HepG2 (cell line): Measurements from ENCODE around the gene CDC20B. TPM values are rescaled to one million over a fixed set of nuclear protein-coding genes. Genes with fewer than 3 reads are reported as not detected.

Experiments
- ATAC-seq: fragments of 200-7000 bp; cut with Tn5 transposase; 3 replicates; pipeline ENCODE4 v1.9.1; 2020; ENCODE audit warnings: mild to moderate bottlenecking, moderate library complexity
- BruUV-seq: library from RNA; stranded (reverse); fragments of 400-500 nt; replicated peaks from 2 replicates; lab custom pipeline; 2021; lab: Mats Ljungman, UMichigan
- CTCF ChIA-PET: fragments of 300-600 bp; formaldehyde crosslinking; extraction: SDS; loops from one replicate; lab custom pipeline; 2021; ENCODE audit warnings: low total read pairs, inconsistent platforms, low intra/inter-chr PET ratio; lab: Yijun Ruan, JAX
- POLR2A ChIA-PET: fragments of 350-600 bp; sonication (Branson Sonifier 250); formaldehyde crosslinking; loops from one replicate; lab custom pipeline; 2020; ENCODE audit warnings: antibody characterized with exemption, inconsistent platforms; lab: Yijun Ruan, JAX
- DNase-seq: peaks from one replicate; pipeline ENCODE4 v3.0.0-alpha.2; 2015; ENCODE audit warnings: low spot score
- FAIRE-seq: peaks from 3 replicates; lab custom pipeline; 2011; peaks lifted over from hg19 to GRCh38; lab: Jason Lieb, UNC
- H2AFZ ChIP-seq: one replicate; pipeline ENCODE4 v1.6.1; 2011; ENCODE audit warnings: low read length, inconsistent platforms
- H3K27ac ChIP-seq: fragments of 300-600 bp; 3 replicates; pipeline ENCODE4 v1.8.0; 2011; ENCODE audit warnings: mixed run types, mild to moderate bottlenecking, mixed read lengths, low read length, inconsistent platforms; ENCODE audit not compliant: insufficient read depth; ENCODE audit errors: extremely low read length
- H3K27me3 ChIP-seq, 2 experiments: fragments of 200-600 bp in 1 of 2; 2 replicates in 1 of 2; 3 replicates in 1 of 2; pipeline versions ENCODE4 v1.6.0 to v1.8.0; 2011; ENCODE audit warnings: low read length in 2 of 2, mild to moderate bottlenecking in 2 of 2, moderate library complexity in 2 of 2, inconsistent platforms in 1 of 2; ENCODE audit not compliant: insufficient read depth in 2 of 2, control insufficient read depth in 1 of 2
- H3K36me3 ChIP-seq, 2 experiments: fragments of 200-600 bp in 1 of 2; replicated peaks in 1 of 2; 2 replicates in 1 of 2; 3 replicates in 1 of 2; pipeline versions ENCODE4 v1.5.1 to v1.8.0; 2011; ENCODE audit warnings: low read length in 2 of 2, inconsistent platforms in 1 of 2; ENCODE audit not compliant: insufficient read depth in 2 of 2, control insufficient read depth in 1 of 2
- H3K4me1 ChIP-seq: 2 replicates; pipeline ENCODE4 v1.5.1; 2012; ENCODE audit warnings: low read length, inconsistent platforms; ENCODE audit not compliant: insufficient read depth
- H3K4me2 ChIP-seq: 2 replicates; pipeline ENCODE4 v1.6.0; 2011; ENCODE audit warnings: low read depth, low read length, inconsistent platforms
- H3K4me3 ChIP-seq, 3 experiments: fragments of 200-600 bp in 1 of 3; sonication (generic), shearing (Covaris generic) in 1 of 3; replicated peaks in 1 of 3; 2 replicates each; pipeline ENCODE4 v1.5.1; 2011 to 2016; ENCODE audit warnings: low read length in 3 of 3, inconsistent platforms in 2 of 3, low read depth in 2 of 3, mild to moderate bottlenecking in 2 of 3, control low read depth in 1 of 3, mixed read lengths in 1 of 3; ENCODE audit not compliant: insufficient read depth in 1 of 3
- H3K79me2 ChIP-seq: one replicate; pipeline ENCODE4 v1.6.1; 2011; ENCODE audit warnings: low read length, inconsistent platforms; ENCODE audit not compliant: insufficient read depth
- H3K9ac ChIP-seq: 2 replicates; pipeline ENCODE4 v1.6.0; 2011; ENCODE audit warnings: mild to moderate bottlenecking, low read depth, low read length, inconsistent platforms; ENCODE audit not compliant: insufficient read depth
- H3K9me3 ChIP-seq: 2 replicates; pipeline ENCODE4 v1.5.1; 2012; ENCODE audit warnings: mild to moderate bottlenecking, low read length
- H4K20me1 ChIP-seq: 2 replicates; pipeline ENCODE4 v1.6.0; 2011; ENCODE audit warnings: inconsistent platforms, mild to moderate bottlenecking, low read length, moderate library complexity; ENCODE audit not compliant: insufficient read depth
- ARID2 ChIP-seq: sonication (generic); formaldehyde crosslinking; IDR thresholded peaks from 2 replicates; pipeline ENCODE4 v1.8.1; 2022; ENCODE audit warnings: mild to moderate bottlenecking, missing genetic modification reagents, borderline replicate concordance
- PAWR ChIP-seq: sonication (generic); formaldehyde crosslinking; IDR thresholded peaks from 2 replicates; pipeline ENCODE4 v1.4.0; 2020; ENCODE audit warnings: missing genetic modification reagents, mild to moderate bottlenecking, borderline replicate concordance
- PRDM4 ChIP-seq: sonication (generic); formaldehyde crosslinking; IDR thresholded peaks from 2 replicates; pipeline ENCODE4 v1.9.0; 2021; ENCODE audit warnings: missing genetic modification reagents, borderline replicate concordance
- ZGPAT ChIP-seq: IDR thresholded peaks from 2 replicates; pipeline ENCODE4 v1.6.1; 2016; ENCODE audit warnings: mild to moderate bottlenecking
- ZNF337 ChIP-seq: sonication (generic); formaldehyde crosslinking; IDR thresholded peaks from 2 replicates; pipeline ENCODE4 v1.5.1; 2020; ENCODE audit warnings: missing genetic modification reagents, low read depth, mild to moderate bottlenecking, borderline replicate concordance
- ZNF33A ChIP-seq: sonication (generic); formaldehyde crosslinking; IDR thresholded peaks from 2 replicates; pipeline ENCODE4 v1.5.1; 2020; ENCODE audit warnings: missing genetic modification reagents, mild to moderate bottlenecking, moderate library complexity, borderline replicate concordance
- ZNF589 ChIP-seq: sonication (generic); formaldehyde crosslinking; conservative IDR thresholded peaks from 2 replicates; pipeline ENCODE4 v1.8.0; 2022; ENCODE audit warnings: mild to moderate bottlenecking, moderate library complexity, missing genetic modification reagents
- ZSCAN29 ChIP-seq: sonication (generic); formaldehyde crosslinking; conservative IDR thresholded peaks from 2 replicates; pipeline ENCODE4 v1.4.0; 2020; ENCODE audit warnings: mild to moderate bottlenecking, missing genetic modification reagents
- WGBS: methylation state at CpG from one replicate; pipeline ENCODE4 v1.1.6; 2017; ENCODE audit warnings: low lambda C conversion rate; 5-methylcytosine and 5-hydroxymethylcytosine counted together
- in situ Hi-C: cut with HindIII; loops from 2 replicates; pipeline ENCODE4 v1.10.0; 2017; ENCODE audit warnings: low pct_unique_long_range_greater_than_20kb; ENCODE audit not compliant: extremely low pct_ligation_motif_present
- intact Hi-C: fragments of 100-400 bp; cut with micrococcal nuclease; formaldehyde crosslinking; loops from one replicate; pipeline ENCODE4 v1.10.0; 2022; ENCODE audit not compliant: unreplicated experiment
- polyA plus RNA-seq, 8 experiments: library from polyadenylated mRNA; depleted of rRNA in 3 of 8; stranded (reverse) in 7 of 8; unstranded in 1 of 8; fragments of >200 nt; fragmentation: Illumina TruSeq in 4 of 8; extraction: Trizol in 4 of 8; gene quantifications; 2 replicates each; pipeline versions ENCODE4 v1.2.1 to v1.2.3, GENCODE V29; 2011 to 2016; ENCODE audit warnings: low read depth in 4 of 8, missing spikeins in 1 of 8, mixed read lengths in 1 of 8; ENCODE audit not compliant: insufficient read depth in 1 of 8
- total RNA-seq, 5 experiments: library from RNA; depleted of rRNA; stranded (reverse); fragments of >200 nt; fragmentation: Illumina TruSeq; extraction: Trizol; gene quantifications; 2 replicates each; pipeline ENCODE4 v1.2.3, GENCODE V29; 2016; ENCODE audit warnings: low read depth in 1 of 5

The CDC20B gene
- total and polyA plus RNA-seq, 2 of the 13 experiments (the other 11 are each of a cell fraction or from before 2014, with no cell fraction given): not detected

- intact Hi-C loops (loop anchor here (5.0 kb wide), 1 partner anchor 52 kb away; no protein-coding TSS in a partner anchor), in situ Hi-C loops (no loop called here)
- BruUV-seq: no TSS peak
- no peaks in the 10 kb centered on the region for H3K9me3 ChIP-seq
- no peak overlapping the region for H3K4me3 ChIP-seq
- H4K20me1 ChIP-seq: no peaks in the 10 kb centered on the region
- no peak overlapping the region for H3K4me2 ChIP-seq
- no peak overlapping the region for H3K9ac ChIP-seq
- POLR2A ChIA-PET: no interaction called here
- H3K27me3 ChIP-seq: 0 out of 5 replicates have a peak, but pooled peaks cover 0 to 1% of the 10 kb centered on the region in 2 experiments
- TF ChIP-seq PRDM4 (CRISPR knock-in tag) (no peak), ZNF33A (CRISPR knock-in tag) (no peak)
- H3K4me1 ChIP-seq: no peaks in the 10 kb centered on the region
- no peak overlapping the region for H3K27ac ChIP-seq
- FAIRE-seq (no peak), ATAC-seq (no peak), DNase-seq (no peak)
- H2AFZ ChIP-seq: no peak overlapping the region
- WGBS: 0% methylated on average over 1 of the region's 3 CpGs
- H3K36me3 ChIP-seq: no peaks in the 10 kb centered on the region
- no peaks in the 10 kb centered on the region for H3K79me2 ChIP-seq
- CTCF ChIA-PET: no interaction called here
Measured at GRCh38 chr5:55114061-55114460, 58.9 kb downstream of the CDC20B start.

GRCh38 chr5:55113327-55113726 lies 59.6 kb downstream of the CDC20B start:
- ChIA-PET CTCF (no interaction called here), POLR2A (no interaction called here)
- H3K79me2 ChIP-seq: no peaks in the 10 kb centered on the region
- no peak overlapping the region for H3K27ac ChIP-seq
- H3K4me2 ChIP-seq: no peak overlapping the region
- ATAC-seq (no peak), FAIRE-seq (no peak), DNase-seq (no peak)
- H3K36me3 ChIP-seq: no peaks in the 10 kb centered on the region
- no peaks in the 10 kb centered on the region for H3K9me3 ChIP-seq
- intact Hi-C loops (loop anchor here (5.0 kb wide), 1 partner anchor 51 kb away; no protein-coding TSS in a partner anchor), in situ Hi-C loops (no loop called here)
- H3K27me3 ChIP-seq: 0 out of 5 replicates have a peak, but pooled peaks cover 0 to 1% of the 10 kb centered on the region in 2 experiments
- TF ChIP-seq ZNF589 (no peak), ARID2 (CRISPR knock-in tag) (no peak), ZGPAT (CRISPR knock-in tag) (no peak), ZSCAN29 (CRISPR knock-in tag) (no peak), ZNF337 (CRISPR knock-in tag) (no peak), PAWR (no peak)
- no peak overlapping the region for H3K4me3 ChIP-seq
- H3K9ac ChIP-seq: no peak overlapping the region
- no peak overlapping the region for H2AFZ ChIP-seq
- no peaks in the 10 kb centered on the region for H3K4me1 ChIP-seq
- BruUV-seq: no TSS peak
- H4K20me1 ChIP-seq: no peaks in the 10 kb centered on the region
